NCI-H82 treated with DMSO at 0.1 percent for 48 hours (cell line): Measurements from ENCODE around the gene DOK3.

Experiments
- DNase-seq: peaks from one replicate; lab custom pipeline; 2025; ENCODE audit not compliant: unreplicated experiment; lab: John Stamatoyannopoulos, UW

DOK3 gene

GRCh38 chr5:177484902-177485549 lies 24.6 kb downstream of the DOK3 start:
- no peak for DNase-seq

- DNase-seq, result no peak
Observed at GRCh38 chr5:177483994-177484901, 25.4 kb downstream of the DOK3 start.

- no peak for DNase-seq
Observed at GRCh38 chr5:177483042-177483441, 26.6 kb downstream of the DOK3 start.

- no peak for DNase-seq
Observed at GRCh38 chr5:177482359-177482795, 27.2 kb downstream of the DOK3 start.

GRCh38 chr5:177479774-177480173 lies 29.9 kb downstream of the DOK3 start:
- DNase-seq, result no peak

- DNase-seq, result no peak
Observed at GRCh38 chr5:177478711-177479646, 30.6 kb downstream of the DOK3 start.

- no peak for DNase-seq
Observed at GRCh38 chr5:177477701-177478477, 31.7 kb downstream of the DOK3 start.

GRCh38 chr5:177476531-177477233 lies 32.9 kb downstream of the DOK3 start:
- DNase-seq, result no peak

- no peak for DNase-seq
Observed at GRCh38 chr5:177475563-177476427, 33.8 kb downstream of the DOK3 start.

GRCh38 chr5:177474846-177475562 lies 34.6 kb downstream of the DOK3 start:
- peak; percentile 7 for DNase-seq

- no peak for DNase-seq
Observed at GRCh38 chr5:177474002-177474476, 35.6 kb downstream of the DOK3 start.

- DNase-seq, result peak; percentile 23
Observed at GRCh38 chr5:177473443-177474001, 36.1 kb downstream of the DOK3 start, which contains the start of gene DBN1. Gene DBN1 (minus strand): TSS chr5:177473634. CDS start chr5:177473521, 113 bp downstream.

GRCh38 chr5:177472460-177473442 lies 36.9 kb downstream of the DOK3 start:
- peak; percentile 36 for DNase-seq

GRCh38 chr5:177471610-177472356 lies 37.8 kb downstream of the DOK3 start:
- DNase-seq, result no peak

GRCh38 chr5:177470759-177471536 lies 38.7 kb downstream of the DOK3 start:
- DNase-seq, result no peak
